ENCODE measurements around the gene C11orf97. TPM values are rescaled to one million over a fixed set of nuclear protein-coding genes. Genes with fewer than 3 reads are reported as not detected.

The C11orf97 gene
- total RNA-seq, 1 experiment from 2014 or later: not detected

- Histone ChIP-seq H4K91ac (ENCODE audit: insufficient read length, low read depth, low read length) (no peak overlapping the region), H3K56ac (ENCODE audit: insufficient read length, low read depth, low read length) (no peak overlapping the region), H3K4me2 (ENCODE audit: insufficient read depth, insufficient read length, low read length) (no peak overlapping the region), H2BK15ac (ENCODE audit: low read depth, low read length) (no peak overlapping the region), H2BK12ac (ENCODE audit: insufficient read length, low read depth, low read length) (no peak overlapping the region), H2BK5ac (ENCODE audit: insufficient read length, low read length) (no peak overlapping the region), H2AK5ac (ENCODE audit: insufficient read length, low read length) (no peak overlapping the region), H4K8ac (replicated peaks; ENCODE audit: insufficient read length, low read depth, low read length) (no peak overlapping the region), H3K79me1 (ENCODE audit: insufficient read depth, low read depth, low read length, poor library complexity, severe bottlenecking) (no peaks in the 10 kb centered on the region), H3K14ac (ENCODE audit: insufficient read depth, low read length) (no peak overlapping the region), H3K27ac (ENCODE audit: insufficient read length, low read depth, low read length) (no peak overlapping the region), H3K4me1 (ENCODE audit: insufficient read depth, low read length) (peaks cover 11% of the 10 kb centered on the region; the same call in 1 of the 2 replicates), H2AFZ (ENCODE audit: low read length) (no peak overlapping the region), H3K9ac (ENCODE audit: extremely low read depth, insufficient read length, low read length) (no peak overlapping the region), H3K4ac (ENCODE audit: low read depth, low read length) (no peak overlapping the region), H2BK120ac (ENCODE audit: low read depth, low read length, poor library complexity, severe bottlenecking) (no peak overlapping the region), H4K20me1 (ENCODE audit: control insufficient read depth, insufficient read depth, insufficient read length) (no peaks in the 10 kb centered on the region), H3K18ac (ENCODE audit: insufficient read length, low read depth, low read length) (no peak overlapping the region), H3T11ph (ENCODE audit: low read length) (no peak overlapping the region), H3K9me3 (ENCODE audit: control insufficient read depth, low read depth, low read length) (no peaks in the 10 kb centered on the region), H3K27me3 (ENCODE audit: insufficient read depth, low read length) (no peaks in the 10 kb centered on the region), H2BK20ac (ENCODE audit: low read depth, low read length, poor library complexity, severe bottlenecking) (no peak overlapping the region), H3K79me2 (ENCODE audit: insufficient read depth, low read length) (no peaks in the 10 kb centered on the region; the same call in 1 of the 2 replicates), H4K5ac (ENCODE audit: insufficient read length, low read depth, low read length) (no peak overlapping the region), H3K23me2 (ENCODE audit: insufficient read length, low read depth, low read length, poor library complexity, severe bottlenecking) (no peaks in the 10 kb centered on the region), H3K23ac (ENCODE audit: insufficient read length, low read depth, low read length) (no peak overlapping the region)
- Mint-ChIP-seq H3K4me1 (peaks cover 19 to 20% of the 10 kb centered on the region in 2 experiments), H3K4me3 (no peak overlapping the region), H3K27me3 (ENCODE audit: low read depth) (no peaks in the 10 kb centered on the region), H3K9me3 (no peaks in the 10 kb centered on the region), H3K27ac (peak overlapping the region in 1 of 3 experiments; percentile 78; a peak in 2 of 7 replicates), H3K36me3 (ENCODE audit: insufficient read depth in 1 of 3, low read depth in 3 of 3) (peaks cover 5 to 53% (median 25%) of the 10 kb centered on the region in 3 experiments)
- TF ChIP-seq CTCF (conservative IDR thresholded peaks at IDR 0.05): no peak
- DNase-seq: no peak
- WGBS (ENCODE audit: extremely low coverage, insufficient read length, low lambda C conversion rate): no CpG with 5 or more reads among the region's 2 CpGs
These were observed 34.6 kb upstream of the C11orf97 start for GRCh38 chr11:94477624-94478023.

Measured in H9 (cell line).